ENCODE measurements around the gene UBE2F. TPM values are rescaled to one million over a fixed set of nuclear protein-coding genes. Genes with fewer than 3 reads are reported as not detected.

UBE2F gene
- total RNA-seq, 4 donors from 2014 or later, result 40.7 to 88.9 (median 64.9) TPM

DNA sequence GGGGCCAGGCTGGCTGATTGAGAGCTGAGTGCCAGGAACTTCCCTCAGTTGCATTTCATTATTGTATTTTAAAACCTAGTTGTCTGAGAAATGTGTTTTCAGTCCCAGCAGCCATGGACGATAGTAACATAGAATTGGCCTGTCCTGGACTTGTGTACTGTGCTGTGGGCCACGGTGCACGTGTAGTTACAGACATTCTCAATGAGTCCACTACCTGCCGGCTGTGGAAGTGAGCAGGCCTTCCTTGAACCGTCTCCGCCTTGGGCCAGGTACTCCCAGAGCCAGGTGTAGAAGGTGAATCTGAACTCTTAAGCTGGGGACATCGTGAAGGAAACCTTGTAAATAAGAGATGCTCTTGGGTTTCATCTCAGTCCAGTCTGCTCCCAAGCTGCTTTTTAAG is 47.0 kb downstream of the UBE2F start:
- Histone ChIP-seq H3K4me1 (no peaks in the 10 kb centered on the region), H3K27ac (no peak overlapping the region), H3K9me3 (no peaks in the 10 kb centered on the region), H3K4me3 (no peak overlapping the region), H3K36me3 (no peaks in the 10 kb centered on the region), H3K27me3 (no peaks in the 10 kb centered on the region)
- TF ChIP-seq, protein P1, sequence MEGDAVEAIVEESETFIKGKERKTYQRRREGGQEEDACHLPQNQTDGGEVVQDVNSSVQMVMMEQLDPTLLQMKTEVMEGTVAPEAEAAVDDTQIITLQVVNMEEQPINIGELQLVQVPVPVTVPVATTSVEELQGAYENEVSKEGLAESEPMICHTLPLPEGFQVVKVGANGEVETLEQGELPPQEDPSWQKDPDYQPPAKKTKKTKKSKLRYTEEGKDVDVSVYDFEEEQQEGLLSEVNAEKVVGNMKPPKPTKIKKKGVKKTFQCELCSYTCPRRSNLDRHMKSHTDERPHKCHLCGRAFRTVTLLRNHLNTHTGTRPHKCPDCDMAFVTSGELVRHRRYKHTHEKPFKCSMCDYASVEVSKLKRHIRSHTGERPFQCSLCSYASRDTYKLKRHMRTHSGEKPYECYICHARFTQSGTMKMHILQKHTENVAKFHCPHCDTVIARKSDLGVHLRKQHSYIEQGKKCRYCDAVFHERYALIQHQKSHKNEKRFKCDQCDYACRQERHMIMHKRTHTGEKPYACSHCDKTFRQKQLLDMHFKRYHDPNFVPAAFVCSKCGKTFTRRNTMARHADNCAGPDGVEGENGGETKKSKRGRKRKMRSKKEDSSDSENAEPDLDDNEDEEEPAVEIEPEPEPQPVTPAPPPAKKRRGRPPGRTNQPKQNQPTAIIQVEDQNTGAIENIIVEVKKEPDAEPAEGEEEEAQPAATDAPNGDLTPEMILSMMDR (IDR thresholded peaks at IDR 0.05), result no peak
- TF ChIP-seq POLR2A (IDR thresholded peaks at IDR 0.05), result no peak
- intact Hi-C loops (cut with DNase I; ENCODE audit: low total_unique reads), result no loop called here
- no peak for DNase-seq

DNA sequence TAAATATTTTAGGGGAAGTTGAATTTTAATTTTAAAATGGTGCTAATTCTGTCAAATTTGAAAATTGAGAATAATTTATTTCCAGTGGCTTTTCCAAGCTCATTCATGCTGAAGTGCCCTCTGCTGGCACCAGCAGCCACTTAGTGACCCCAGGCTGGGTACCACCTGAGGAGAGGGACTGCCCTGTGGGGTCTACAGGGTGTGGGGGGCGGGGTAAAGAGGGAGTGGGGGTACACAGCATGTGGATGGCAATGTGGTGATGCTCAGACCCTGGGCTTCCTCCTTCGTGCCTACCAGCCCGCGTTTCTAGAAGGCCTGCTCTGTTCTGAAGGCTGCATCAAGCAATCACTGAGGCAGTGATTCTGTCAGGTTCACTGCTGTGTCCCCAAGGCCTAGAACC is 48.9 kb downstream of the UBE2F start:
- Histone ChIP-seq H3K36me3 (no peaks in the 10 kb centered on the region), H3K27ac (no peak overlapping the region), H3K9me3 (no peaks in the 10 kb centered on the region), H3K27me3 (no peaks in the 10 kb centered on the region), H3K4me3 (no peak overlapping the region), H3K4me1 (no peaks in the 10 kb centered on the region)
- no peak for TF ChIP-seq POLR2A (IDR thresholded peaks at IDR 0.05)
- TF ChIP-seq, protein P1 (IDR thresholded peaks at IDR 0.05), result peak in 1 of 4 experiments; percentile 17
- intact Hi-C loops (cut with DNase I; ENCODE audit: low total_unique reads), result no loop called here
- DNase-seq, result no peak

DNA sequence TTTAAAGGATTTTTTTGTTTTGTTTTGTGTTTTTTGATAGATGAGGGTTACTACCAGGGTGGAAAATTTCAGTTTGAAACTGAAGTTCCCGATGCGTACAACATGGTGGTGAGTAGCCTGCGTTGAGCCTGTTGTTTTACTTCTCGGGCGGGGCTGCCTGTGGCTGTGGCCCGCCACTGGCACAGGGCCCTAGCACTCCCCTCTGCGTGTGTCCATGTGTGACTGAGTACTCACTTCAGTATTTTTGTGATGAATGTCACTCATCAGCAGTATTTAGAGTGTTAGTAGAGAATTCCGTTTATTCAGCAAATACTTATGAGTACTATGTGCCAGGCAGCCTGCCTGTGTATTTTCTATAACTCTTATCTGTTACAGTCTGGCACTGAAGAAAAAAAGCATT is 49.7 kb downstream of the UBE2F start:
- Histone ChIP-seq H3K4me3 (no peak overlapping the region), H3K27me3 (no peaks in the 10 kb centered on the region), H3K9me3 (no peaks in the 10 kb centered on the region), H3K27ac (no peak overlapping the region), H3K36me3 (no peaks in the 10 kb centered on the region), H3K4me1 (no peaks in the 10 kb centered on the region)
- TF ChIP-seq POLR2A (IDR thresholded peaks at IDR 0.05), result no peak
- TF ChIP-seq, protein P1 (IDR thresholded peaks at IDR 0.05), result no peak
- DNase-seq, result no peak
- intact Hi-C loops (cut with DNase I; ENCODE audit: low total_unique reads), result no loop called here

DNA sequence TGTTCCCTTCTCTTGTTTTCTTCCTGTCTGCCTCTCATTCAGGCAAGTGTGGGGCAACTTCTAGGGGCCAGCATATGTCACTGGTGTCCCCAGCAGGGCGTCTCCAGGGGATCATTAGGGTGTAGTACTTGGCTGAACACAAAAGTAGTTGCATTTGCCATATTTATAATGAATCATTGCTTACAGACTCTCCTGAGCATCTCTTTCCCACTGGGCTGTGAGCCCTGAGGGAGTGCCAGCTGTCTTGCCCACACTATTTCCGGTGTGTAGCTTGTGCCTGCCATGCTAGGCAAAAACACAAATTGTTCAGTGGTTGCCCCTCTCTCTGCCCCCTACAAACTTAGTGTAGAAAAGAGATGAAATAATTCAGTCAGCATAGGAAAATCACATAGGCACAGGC is 53.1 kb downstream of the UBE2F start:
- Histone ChIP-seq H3K27me3 (no peaks in the 10 kb centered on the region), H3K4me1 (no peaks in the 10 kb centered on the region), H3K9me3 (no peaks in the 10 kb centered on the region), H3K4me3 (no peak overlapping the region), H3K36me3 (no peaks in the 10 kb centered on the region), H3K27ac (no peak overlapping the region)
- no peak for DNase-seq
- intact Hi-C loops (cut with DNase I; ENCODE audit: low total_unique reads), result no loop called here
- no peak for TF ChIP-seq POLR2A (IDR thresholded peaks at IDR 0.05)
- TF ChIP-seq, protein P1 (IDR thresholded peaks at IDR 0.05), result no peak

DNA sequence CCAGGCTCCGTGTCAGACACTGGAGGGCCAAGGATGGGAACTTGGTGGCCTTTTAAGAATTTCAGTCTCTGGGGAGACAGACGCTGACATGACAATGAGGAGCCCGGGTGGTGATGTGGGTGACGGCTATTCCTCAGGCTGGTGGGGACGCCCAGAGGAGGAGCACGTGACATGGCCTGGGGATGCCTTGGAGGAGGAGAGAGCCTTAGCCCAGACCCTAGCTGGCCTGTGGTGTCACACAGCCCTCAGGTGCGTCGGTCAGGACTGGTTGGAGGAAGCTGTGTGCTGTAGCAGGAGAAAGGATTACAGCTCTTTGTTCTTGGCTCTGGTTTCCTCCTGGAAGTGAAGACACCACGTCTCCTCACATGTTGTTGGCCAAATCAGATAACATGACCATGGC is 54.0 kb downstream of the UBE2F start:
- intact Hi-C loops (cut with DNase I; ENCODE audit: low total_unique reads), result no loop called here
- Histone ChIP-seq H3K36me3 (no peaks in the 10 kb centered on the region), H3K27me3 (no peaks in the 10 kb centered on the region), H3K9me3 (no peaks in the 10 kb centered on the region), H3K4me1 (no peaks in the 10 kb centered on the region), H3K4me3 (no peak overlapping the region), H3K27ac (no peak overlapping the region)
- no peak for DNase-seq
- TF ChIP-seq, protein P1 (IDR thresholded peaks at IDR 0.05), result no peak
- TF ChIP-seq POLR2A (IDR thresholded peaks at IDR 0.05), result no peak

Data from uterus (tissue), 4 donors.